Cardiac ventricle fibroblast (primary cell): ENCODE results near the gene TIFAB. TPM values are rescaled to one million over a fixed set of nuclear protein-coding genes. Genes with fewer than 3 reads are reported as not detected.

ENCODE experiments used
- total RNA-seq: library from RNA; depleted of rRNA; stranded (reverse); fragments of >200 nt; gene quantifications from 2 replicates; pipeline ENCODE4 v1.2.3, GENCODE V29; 2015

TIFAB gene, protein sequence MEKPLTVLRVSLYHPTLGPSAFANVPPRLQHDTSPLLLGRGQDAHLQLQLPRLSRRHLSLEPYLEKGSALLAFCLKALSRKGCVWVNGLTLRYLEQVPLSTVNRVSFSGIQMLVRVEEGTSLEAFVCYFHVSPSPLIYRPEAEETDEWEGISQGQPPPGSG
- not detected in 2 replicates for total RNA-seq

GRCh38 chr5:135452321-135453030 lies at the start of gene TIFAB:
TIFAB (minus strand) TSS chr5:135452351; CDS start chr5:135449939, 2,412 bp downstream.

DNA sequence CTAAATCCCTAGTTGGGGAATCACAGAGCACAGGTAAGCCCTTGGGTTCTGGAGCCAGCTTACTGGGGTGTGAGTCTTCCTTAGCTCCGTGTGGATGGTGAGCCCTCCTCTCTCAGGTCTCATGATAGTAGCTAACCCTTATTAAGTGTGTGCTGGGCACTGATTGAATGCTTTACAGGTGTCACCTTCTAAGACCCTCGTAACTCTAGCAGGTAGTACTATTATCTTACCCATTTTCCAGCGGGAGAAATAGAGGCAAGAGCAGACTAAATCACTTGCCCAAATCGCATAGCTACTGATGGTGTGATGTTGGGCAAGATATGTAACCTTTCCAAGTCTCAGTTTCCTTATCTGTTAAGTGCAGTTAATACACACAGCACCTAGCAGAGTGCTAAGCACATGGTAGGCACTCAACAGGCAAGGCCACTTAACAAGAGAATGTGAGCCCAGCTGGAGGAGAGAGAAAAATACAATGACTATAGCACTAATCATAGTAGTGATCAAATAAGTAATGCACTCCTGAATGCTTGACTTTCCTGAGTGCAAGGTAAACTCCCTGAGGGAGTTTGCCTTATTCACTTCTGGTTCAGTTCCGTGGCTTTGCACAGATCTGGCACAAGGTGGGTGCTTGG lies 4.7 kb downstream of the TIFAB start, which contains the start of gene DCANP1:
DCANP1 (minus strand) TSS at position 51 of the 632 bp plus-strand sequence. CDS start 240 bp downstream, outside the sequence.

DNA sequence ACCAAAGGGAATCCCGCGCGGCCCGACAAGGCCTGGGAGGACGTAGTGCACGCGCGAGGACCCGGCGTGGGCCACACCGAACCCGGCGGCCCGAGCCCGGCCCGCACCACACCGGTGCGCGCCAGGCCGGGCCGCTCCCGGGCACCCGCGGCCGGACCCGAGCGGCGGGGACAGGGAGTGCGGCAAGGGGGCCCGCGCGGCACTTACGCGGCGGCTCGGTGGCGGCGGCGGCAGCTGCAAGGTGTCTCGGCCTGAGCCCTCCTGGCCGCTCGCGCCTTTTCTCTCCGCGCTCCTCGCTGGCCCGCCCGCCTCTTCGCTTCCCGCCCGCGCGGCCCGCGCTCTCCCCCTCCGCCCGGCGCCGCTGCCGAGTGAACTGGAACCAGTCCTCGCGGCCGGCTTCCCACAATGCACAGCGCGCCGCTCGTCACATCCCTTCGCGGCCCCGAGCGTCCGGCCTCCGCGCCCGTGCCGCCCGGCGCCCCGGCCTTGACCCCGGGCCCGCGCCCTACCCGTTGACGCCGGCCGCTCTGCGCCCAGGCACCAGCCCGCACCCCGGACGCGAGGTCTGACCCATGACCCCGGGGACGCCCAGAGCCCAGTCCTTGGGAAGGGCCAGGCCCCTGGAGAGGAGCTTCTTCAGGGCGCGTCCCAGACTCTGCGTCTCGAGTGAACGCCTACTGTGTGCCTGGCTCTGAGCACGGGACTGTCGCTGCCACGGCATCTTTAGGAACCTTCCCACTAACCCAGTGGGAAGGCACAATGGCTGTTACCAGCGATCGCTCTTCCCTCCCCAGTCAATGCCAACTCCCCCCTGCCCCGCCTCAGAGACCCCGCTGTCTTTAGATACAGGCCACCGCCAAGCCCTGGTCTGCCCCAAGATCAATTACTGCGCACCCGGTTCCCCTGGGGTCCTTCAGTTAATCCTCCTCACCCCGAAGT lies 53.0 kb downstream of the TIFAB start, which contains the start of gene MACROH2A1:
MACROH2A1 (minus strand) TSS at position 377 of the 939 bp plus-strand sequence. CDS start 10,138 bp downstream, outside the sequence.

Other genes with a start within 250 kb of the TIFAB start
- gene MACROH2A1, start 53.1 kb downstream of the TIFAB start, total RNA-seq: 92.7 and 102 TPM in 2 replicates
- not detected in 2 replicates for gene DCANP1, start 5.0 kb downstream of the TIFAB start, total RNA-seq
- not detected in 2 replicates for gene NEUROG1, start 83.6 kb upstream of the TIFAB start, total RNA-seq
- gene CXCL14, start 126.6 kb upstream of the TIFAB start, total RNA-seq: 0.64 TPM in 1 of 2 replicates, not detected in the other